ENCODE data around the gene PML.

DNA sequence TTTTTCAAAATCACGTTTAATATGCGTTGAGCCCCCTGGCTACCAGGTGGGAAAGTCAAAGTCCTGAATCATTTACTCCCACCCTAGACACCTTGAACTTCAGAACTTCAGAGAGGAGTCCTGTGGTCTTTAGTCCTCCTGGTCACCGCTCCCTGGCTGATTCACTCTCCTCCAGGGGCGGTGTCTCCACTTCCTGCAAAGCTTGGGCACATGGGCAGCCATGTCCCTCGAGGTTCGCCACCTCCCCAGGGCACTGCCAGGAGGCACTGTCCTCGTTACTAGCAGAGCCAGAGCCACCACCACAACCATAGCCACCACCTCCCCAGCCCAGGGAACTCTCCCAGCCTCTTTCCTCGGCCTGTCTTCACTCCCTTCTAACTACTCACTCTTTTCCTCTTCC is 37.2 kb upstream of the PML start:
- TF ChIP-seq, protein P1, sequence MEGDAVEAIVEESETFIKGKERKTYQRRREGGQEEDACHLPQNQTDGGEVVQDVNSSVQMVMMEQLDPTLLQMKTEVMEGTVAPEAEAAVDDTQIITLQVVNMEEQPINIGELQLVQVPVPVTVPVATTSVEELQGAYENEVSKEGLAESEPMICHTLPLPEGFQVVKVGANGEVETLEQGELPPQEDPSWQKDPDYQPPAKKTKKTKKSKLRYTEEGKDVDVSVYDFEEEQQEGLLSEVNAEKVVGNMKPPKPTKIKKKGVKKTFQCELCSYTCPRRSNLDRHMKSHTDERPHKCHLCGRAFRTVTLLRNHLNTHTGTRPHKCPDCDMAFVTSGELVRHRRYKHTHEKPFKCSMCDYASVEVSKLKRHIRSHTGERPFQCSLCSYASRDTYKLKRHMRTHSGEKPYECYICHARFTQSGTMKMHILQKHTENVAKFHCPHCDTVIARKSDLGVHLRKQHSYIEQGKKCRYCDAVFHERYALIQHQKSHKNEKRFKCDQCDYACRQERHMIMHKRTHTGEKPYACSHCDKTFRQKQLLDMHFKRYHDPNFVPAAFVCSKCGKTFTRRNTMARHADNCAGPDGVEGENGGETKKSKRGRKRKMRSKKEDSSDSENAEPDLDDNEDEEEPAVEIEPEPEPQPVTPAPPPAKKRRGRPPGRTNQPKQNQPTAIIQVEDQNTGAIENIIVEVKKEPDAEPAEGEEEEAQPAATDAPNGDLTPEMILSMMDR (IDR thresholded peaks at IDR 0.05): no peak
- TF ChIP-seq POLR2A (IDR thresholded peaks at IDR 0.05): no peak
- no peak for TF ChIP-seq EP300 (IDR thresholded peaks at IDR 0.05)

Measured in ovary (tissue), 3 donors.